SK-N-SH (cell line): Measurements from ENCODE around the gene ZNF217. TPM values are rescaled to one million over a fixed set of nuclear protein-coding genes. Genes with fewer than 3 reads are reported as not detected.
"Not testable (repeated sequence)": the region's sequence is repeated elsewhere in the genome, so short reads cannot be mapped to it uniquely, and the experiment has no call there.

Source experiments
- CTCF ChIA-PET: fragments of 300-600, 350-600 bp; formaldehyde crosslinking; extraction: SDS; loops from one replicate; lab custom pipeline; 2021; lab: Yijun Ruan, JAX
- POLR2A ChIA-PET: fragments of 350-600 bp; sonication (Branson Sonifier 250); formaldehyde crosslinking; extraction: SDS; loops from one replicate; lab custom pipeline; 2020; ENCODE audit warnings: antibody characterized with exemption, inconsistent platforms; lab: Yijun Ruan, JAX
- DNase-seq: peaks from one replicate; pipeline ENCODE4 v3.0.0; 2012
- H2AFZ ChIP-seq: fragments of 200-600 bp; sonication (generic); 2 replicates; pipeline ENCODE4 v1.8.1; 2016; ENCODE audit warnings: antibody characterized with exemption, mild to moderate bottlenecking, low read depth
- H3F3A ChIP-seq: fragments of 200-600 bp; sonication (generic); replicated peaks from 2 replicates; pipeline ENCODE3; 2016; ENCODE audit warnings: antibody characterized with exemption, mild to moderate bottlenecking; ENCODE audit not compliant: insufficient read depth
- H3K27ac ChIP-seq, 2 experiments: fragments of 200-500 bp in 1 of 2; fragments of 200-600 bp in 1 of 2; sonication (Bioruptor generic) in 1 of 2; sonication (generic), shearing (Covaris generic) in 1 of 2; 2 replicates each; pipeline versions ENCODE4 v1.5.1 to v1.6.1; 2014 to 2016; ENCODE audit warnings: low read depth in 2 of 2, inconsistent platforms in 1 of 2, low read length in 1 of 2, mild to moderate bottlenecking in 1 of 2, mixed read lengths in 1 of 2
- H3K27me3 ChIP-seq: fragments of 200-600 bp; sonication (generic), shearing (Covaris generic); 2 replicates; pipeline ENCODE4 v1.6.1; 2016; ENCODE audit warnings: mixed run types; ENCODE audit not compliant: insufficient read depth
- H3K36me3 ChIP-seq, 2 experiments: fragments of 200-500 bp in 1 of 2; fragments of 200-600 bp in 1 of 2; sonication (Bioruptor generic) in 1 of 2; sonication (generic) in 1 of 2; replicated peaks in 1 of 2; 2 replicates each; pipeline versions ENCODE3 to v1.5.1; 2014 to 2016; ENCODE audit warnings: low read length in 1 of 2, mild to moderate bottlenecking in 1 of 2; ENCODE audit not compliant: insufficient read depth in 2 of 2, control insufficient read depth in 1 of 2
- H3K4me1 ChIP-seq, 2 experiments: fragments of 200-500 bp in 1 of 2; fragments of 200-600 bp in 1 of 2; sonication (Bioruptor generic) in 1 of 2; sonication (generic), shearing (Covaris generic) in 1 of 2; 2 replicates each; pipeline versions ENCODE4 v1.5.1 to v1.6.1; 2014 to 2016; ENCODE audit warnings: low read depth in 1 of 2, low read length in 1 of 2, mixed run types in 1 of 2; ENCODE audit not compliant: insufficient read depth in 2 of 2, control insufficient read depth in 1 of 2
- H3K4me2 ChIP-seq: fragments of 200-600 bp; sonication (generic), shearing (Covaris generic); 2 replicates; pipeline ENCODE4 v1.6.1; 2017; ENCODE audit warnings: mixed run types
- H3K4me3 ChIP-seq, 2 experiments: fragments of 200-500 bp in 1 of 2; fragments of 200-600 bp in 1 of 2; sonication (Bioruptor generic) in 1 of 2; sonication (generic), shearing (Covaris generic) in 1 of 2; 2 replicates each; pipeline versions ENCODE4 v1.5.1 to v1.8.1; 2014 to 2016; ENCODE audit warnings: low read depth in 2 of 2, inconsistent platforms in 1 of 2, low read length in 1 of 2, mild to moderate bottlenecking in 1 of 2, mixed read lengths in 1 of 2, moderate library complexity in 1 of 2
- H3K79me2 ChIP-seq: fragments of 200-600 bp; sonication (generic); 2 replicates; pipeline ENCODE4 v1.8.1; 2017; ENCODE audit warnings: mild to moderate bottlenecking; ENCODE audit not compliant: insufficient read depth
- H3K9ac ChIP-seq: fragments of 200-600 bp; sonication (generic); 2 replicates; pipeline ENCODE4 v1.6.1; 2017; ENCODE audit warnings: mixed run types
- H3K9me2 ChIP-seq: fragments of 200-600 bp; sonication (generic); 2 replicates; pipeline ENCODE4 v1.6.1; 2017; ENCODE audit warnings: mixed run types
- H3K9me3 ChIP-seq: fragments of 200-600 bp; sonication (generic); 2 replicates; pipeline ENCODE4 v1.6.1; 2017; ENCODE audit warnings: mixed run types, mild to moderate bottlenecking, moderate library complexity
- H4K20me1 ChIP-seq: fragments of 200-600 bp; sonication (generic); 2 replicates; pipeline ENCODE4 v1.6.1; 2017; ENCODE audit warnings: mild to moderate bottlenecking, mixed run types; ENCODE audit not compliant: insufficient read depth
- FOXJ3 ChIP-seq: sonication (generic); formaldehyde crosslinking; IDR thresholded peaks from 2 replicates; pipeline ENCODE4 v1.5.1; 2020; ENCODE audit warnings: mild to moderate bottlenecking, missing genetic modification reagents
- GATA2 ChIP-seq: sonication (generic); formaldehyde crosslinking; IDR thresholded peaks from 2 replicates; pipeline ENCODE4 v1.5.0; 2020; ENCODE audit warnings: mild to moderate bottlenecking, missing genetic modification reagents
- JUND ChIP-seq: IDR thresholded peaks from 2 replicates; pipeline ENCODE4 v1.4.0; 2012
- MEF2A ChIP-seq: IDR thresholded peaks from 2 replicates; pipeline ENCODE4 v1.4.0; 2012; ENCODE audit warnings: low read depth, borderline replicate concordance
- RAD21 ChIP-seq: IDR thresholded peaks from 2 replicates; pipeline ENCODE4 v1.6.1; 2012; ENCODE audit warnings: mild to moderate bottlenecking, low read length
- RFX5 ChIP-seq: IDR thresholded peaks from 2 replicates; pipeline ENCODE4 v1.6.1; 2012; ENCODE audit warnings: mild to moderate bottlenecking, improper control_type of control experiment, low read length
- SMC3 ChIP-seq: IDR thresholded peaks from 2 replicates; pipeline ENCODE4 v1.6.1; 2012; ENCODE audit warnings: low read depth, low read length, improper control_type of control experiment
- TCF12 ChIP-seq: IDR thresholded peaks from 2 replicates; pipeline ENCODE4 v1.4.0; 2012
- TEAD4 ChIP-seq: IDR thresholded peaks from 2 replicates; pipeline ENCODE4 v1.4.0; 2012; ENCODE audit warnings: mild to moderate bottlenecking, borderline replicate concordance; ENCODE audit not compliant: insufficient read depth
- YY1 ChIP-seq: IDR thresholded peaks from 2 replicates; pipeline ENCODE4 v1.4.0; 2012; ENCODE audit warnings: low read depth, mild to moderate bottlenecking
- WGBS: methylation state at CpG from one replicate; pipeline ENCODE4 v1.1.6; 2017; ENCODE audit warnings: low lambda C conversion rate; 5-methylcytosine and 5-hydroxymethylcytosine counted together
- polyA plus RNA-seq, 3 experiments: library from polyadenylated mRNA; depleted of rRNA; stranded (reverse); fragments of >200 nt; gene quantifications; 2 replicates each; pipeline ENCODE4 v1.2.3, GENCODE V29; 2012
- TF ChIP-seq, protein P1 (sequence below): fragments of 200-600 bp; sonication (generic); IDR thresholded peaks from 2 replicates; pipeline ENCODE4 v1.6.1; 2017; ENCODE audit warnings: antibody characterized with exemption, mild to moderate bottlenecking, moderate library complexity
- TF ChIP-seq, protein P2 (sequence below): IDR thresholded peaks from 2 replicates; pipeline ENCODE4 v1.4.0; 2012; ENCODE audit warnings: low read depth, borderline replicate concordance

Gene ZNF217
- polyA plus RNA-seq, 1 of the 3 experiments (the other 2 are of a cell fraction) = 6.9 TPM

DNA sequence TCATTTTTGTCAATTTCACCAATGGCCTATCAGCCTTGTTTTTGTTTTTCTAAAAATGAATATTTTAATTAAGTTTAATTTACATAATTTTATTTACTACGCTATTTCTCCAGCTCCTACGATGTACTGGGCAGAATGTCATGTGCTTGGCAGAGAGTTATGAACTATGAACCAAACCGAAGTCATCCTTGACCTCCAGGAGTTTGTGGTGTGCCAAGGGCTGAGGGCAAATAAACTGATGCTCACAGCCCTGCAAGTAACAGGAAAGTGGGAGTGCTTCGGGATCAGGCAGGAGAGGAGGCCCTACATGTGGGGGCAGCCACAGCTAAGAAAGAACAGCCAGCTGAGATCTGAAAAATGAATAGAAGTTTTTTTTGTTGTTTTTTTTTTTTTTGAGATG is 38.6 kb downstream of the ZNF217 start:
- no peaks in the 10 kb centered on the region for H3K27me3 ChIP-seq
- no peak overlapping the region for H2AFZ ChIP-seq
- no peak for DNase-seq
- no peak for TF ChIP-seq TCF12
- no peak overlapping the region for H3K27ac ChIP-seq
- H3F3A ChIP-seq = peaks cover 3% of the 10 kb centered on the region
- H3K9me2 ChIP-seq = no peaks in the 10 kb centered on the region
- no peak overlapping the region for H3K4me2 ChIP-seq
- whole genome bisulfite sequencing = 90% methylated on average over 4 of the region's 4 CpGs
- no peak overlapping the region for H3K9ac ChIP-seq
- no peaks in the 10 kb centered on the region for H3K4me1 ChIP-seq
- ChIA-PET POLR2A (no interaction called here), CTCF (no interaction called here)
- no peaks in the 10 kb centered on the region for H3K79me2 ChIP-seq
- H3K9me3 ChIP-seq = no peaks in the 10 kb centered on the region
- no peaks in the 10 kb centered on the region for H4K20me1 ChIP-seq
- H3K36me3 ChIP-seq = no peaks in the 10 kb centered on the region
- no peak overlapping the region for H3K4me3 ChIP-seq

DNA sequence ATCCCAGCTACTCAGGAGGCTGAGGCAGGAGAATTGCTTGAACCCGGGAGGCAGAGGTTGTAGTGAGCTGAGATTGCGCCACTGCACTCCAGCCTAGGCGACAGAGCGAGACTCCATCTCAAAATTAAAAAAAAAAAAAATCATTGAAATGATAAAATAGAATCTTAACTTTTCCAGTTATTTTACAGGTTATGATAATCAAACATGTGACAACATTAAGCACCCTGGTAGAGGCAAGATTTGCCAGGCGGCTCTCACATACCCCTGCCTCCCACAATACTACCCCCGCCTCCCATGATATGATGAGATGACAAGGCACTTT is 41.1 kb downstream of the ZNF217 start:
- H3K27me3 ChIP-seq, POLR2A ChIA-PET, H3K27ac ChIP-seq, H3K4me1 ChIP-seq, H3K9ac ChIP-seq, H3K9me3 ChIP-seq, H4K20me1 ChIP-seq, H3F3A ChIP-seq, H3K36me3 ChIP-seq, H3K4me3 ChIP-seq, H2AFZ ChIP-seq, H3K79me2 ChIP-seq, DNase-seq, H3K9me2 ChIP-seq, H3K4me2 ChIP-seq: not testable (repeated sequence)
- 98% methylated on average over 6 of the region's 6 CpGs for WGBS
- CTCF ChIA-PET = interaction anchor here (1.3 kb wide), 1 partner anchor 363 kb away, joined by 3 read pairs; no protein-coding TSS in a partner anchor

DNA sequence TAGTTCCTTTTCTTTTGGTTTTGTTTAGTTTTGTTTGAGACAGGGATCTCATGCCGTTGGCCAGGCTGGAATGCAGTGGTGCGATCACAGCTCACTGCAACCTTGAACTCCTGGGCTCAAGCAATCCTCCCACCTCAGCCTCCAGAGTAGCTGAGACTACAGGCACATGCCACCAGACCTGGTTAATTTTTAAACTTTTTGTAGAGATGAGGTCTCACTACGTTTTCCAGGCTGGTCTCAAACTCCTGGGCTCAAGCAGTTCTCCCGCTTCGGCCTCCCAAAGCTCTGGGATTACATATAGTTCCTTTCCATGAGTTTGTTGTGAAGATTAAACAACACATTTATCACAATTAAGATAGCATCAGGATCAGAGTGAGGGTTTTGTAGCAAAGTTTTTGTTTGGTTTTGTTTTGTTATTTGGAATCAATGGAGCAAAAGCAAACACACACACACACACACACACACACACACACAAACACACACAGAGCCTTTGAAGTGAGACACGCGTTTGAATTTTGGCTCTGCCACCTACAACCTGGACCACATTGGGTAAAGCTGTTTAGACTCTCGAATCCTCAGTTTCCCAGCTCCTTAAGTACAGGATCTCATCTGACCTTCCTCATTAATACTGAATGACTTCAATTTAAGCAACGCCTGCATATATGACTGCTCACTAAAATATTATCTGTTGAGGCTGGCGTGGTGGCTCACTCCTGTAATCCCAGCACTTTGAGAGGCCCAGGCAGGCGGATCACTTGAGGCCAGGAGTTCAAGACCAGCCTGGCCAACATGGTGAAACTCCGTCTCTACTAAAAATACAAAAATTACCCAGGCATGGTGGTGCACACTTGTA is 41.7 kb downstream of the ZNF217 start:
- H2AFZ ChIP-seq, H3K9ac ChIP-seq, H3K4me1 ChIP-seq, POLR2A ChIA-PET, H4K20me1 ChIP-seq, DNase-seq, H3K4me3 ChIP-seq, H3K79me2 ChIP-seq, H3K9me2 ChIP-seq, H3K4me2 ChIP-seq, H3K27me3 ChIP-seq, H3K36me3 ChIP-seq, H3K27ac ChIP-seq, H3K9me3 ChIP-seq, H3F3A ChIP-seq: not testable (repeated sequence)
- CTCF ChIA-PET = interaction anchor here (1.2 to 8.0 kb wide), 3 partner anchors 363 to 1423 kb away, joined by 3 to 109 read pairs (median 3); no protein-coding TSS in a partner anchor
- WGBS = 85% methylated on average over 12 of the region's 12 CpGs

GRCh38 chr20:53550280-53551187 is 43.1 kb downstream of the ZNF217 start:
- Histone ChIP-seq H3K9me2 (no peaks in the 10 kb centered on the region), H3K36me3 (no peaks in the 10 kb centered on the region), H4K20me1 (no peaks in the 10 kb centered on the region), H3K4me2 (no peak overlapping the region), H3K27ac (no peak overlapping the region), H3K27me3 (no peaks in the 10 kb centered on the region), H3K4me1 (peaks cover 0 to 4% of the 10 kb centered on the region in 2 experiments; a peak in 1 of 4 replicates), H3K79me2 (no peaks in the 10 kb centered on the region), H3F3A (no peaks in the 10 kb centered on the region), H3K4me3 (no peak overlapping the region), H2AFZ (no peak overlapping the region), H3K9ac (no peak overlapping the region), H3K9me3 (no peaks in the 10 kb centered on the region)
- no peak for DNase-seq
- POLR2A ChIA-PET = no interaction called here
- 83% methylated on average over 11 of the region's 11 CpGs for WGBS
- CTCF ChIA-PET = interaction anchor here (0.9 to 8.0 kb wide), 5 partner anchors 27 to 1422 kb away, joined by 3 to 109 read pairs (median 3); no protein-coding TSS in a partner anchor
- TF ChIP-seq, protein P1, sequence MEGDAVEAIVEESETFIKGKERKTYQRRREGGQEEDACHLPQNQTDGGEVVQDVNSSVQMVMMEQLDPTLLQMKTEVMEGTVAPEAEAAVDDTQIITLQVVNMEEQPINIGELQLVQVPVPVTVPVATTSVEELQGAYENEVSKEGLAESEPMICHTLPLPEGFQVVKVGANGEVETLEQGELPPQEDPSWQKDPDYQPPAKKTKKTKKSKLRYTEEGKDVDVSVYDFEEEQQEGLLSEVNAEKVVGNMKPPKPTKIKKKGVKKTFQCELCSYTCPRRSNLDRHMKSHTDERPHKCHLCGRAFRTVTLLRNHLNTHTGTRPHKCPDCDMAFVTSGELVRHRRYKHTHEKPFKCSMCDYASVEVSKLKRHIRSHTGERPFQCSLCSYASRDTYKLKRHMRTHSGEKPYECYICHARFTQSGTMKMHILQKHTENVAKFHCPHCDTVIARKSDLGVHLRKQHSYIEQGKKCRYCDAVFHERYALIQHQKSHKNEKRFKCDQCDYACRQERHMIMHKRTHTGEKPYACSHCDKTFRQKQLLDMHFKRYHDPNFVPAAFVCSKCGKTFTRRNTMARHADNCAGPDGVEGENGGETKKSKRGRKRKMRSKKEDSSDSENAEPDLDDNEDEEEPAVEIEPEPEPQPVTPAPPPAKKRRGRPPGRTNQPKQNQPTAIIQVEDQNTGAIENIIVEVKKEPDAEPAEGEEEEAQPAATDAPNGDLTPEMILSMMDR = no peak
- no peak for TF ChIP-seq GATA2
- TF ChIP-seq RFX5 = no peak
- TF ChIP-seq YY1 = no peak
- no peak for TF ChIP-seq TEAD4
- TF ChIP-seq RAD21 = no peak
- TF ChIP-seq, protein P2, sequence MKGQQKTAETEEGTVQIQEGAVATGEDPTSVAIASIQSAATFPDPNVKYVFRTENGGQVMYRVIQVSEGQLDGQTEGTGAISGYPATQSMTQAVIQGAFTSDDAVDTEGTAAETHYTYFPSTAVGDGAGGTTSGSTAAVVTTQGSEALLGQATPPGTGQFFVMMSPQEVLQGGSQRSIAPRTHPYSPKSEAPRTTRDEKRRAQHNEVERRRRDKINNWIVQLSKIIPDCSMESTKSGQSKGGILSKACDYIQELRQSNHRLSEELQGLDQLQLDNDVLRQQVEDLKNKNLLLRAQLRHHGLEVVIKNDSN = no peak
- TF ChIP-seq MEF2A = no peak
- no peak for TF ChIP-seq SMC3
- TF ChIP-seq FOXJ3 = no peak
- no peak for TF ChIP-seq JUND
